ENCODE data around the gene WDR7. TPM values are rescaled to one million over a fixed set of nuclear protein-coding genes. Genes with fewer than 3 reads are reported as not detected.

Gene WDR7
- total and polyA plus RNA-seq, 9 of the 15 experiments (the other 6 are each of a cell fraction or from before 2014, with no cell fraction given), result 1.4 to 9.4 (median 5.3) TPM

DNA sequence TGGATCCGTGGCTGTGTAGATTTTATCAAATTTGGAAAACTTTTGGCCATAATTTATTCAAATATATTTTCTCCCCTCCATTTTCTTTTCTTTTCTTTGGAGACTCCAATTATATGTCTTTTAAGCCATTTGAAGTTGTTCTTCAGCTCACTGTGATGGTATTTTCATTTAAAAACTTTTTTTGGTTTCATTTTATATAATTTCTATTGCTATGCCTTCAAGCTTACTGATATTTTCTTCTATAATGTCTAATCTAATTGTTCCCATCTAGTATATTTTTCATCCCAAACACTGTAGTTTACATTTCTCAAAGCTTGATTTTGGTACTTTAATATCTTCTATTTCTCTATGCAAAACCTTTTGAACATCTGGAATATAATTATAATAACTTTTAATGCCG, 72.5 kb downstream of the WDR7 start:
- POLR2A ChIA-PET, result no interaction called here
- FAIRE-seq, result no peak
- no peak overlapping the region for H3K9ac ChIP-seq (ENCODE audit: insufficient read depth in 1 of 2, low read depth in 2 of 2, low read length in 2 of 2)
- H3K27me3 ChIP-seq (ENCODE audit: control insufficient read depth in 2 of 2, insufficient read depth in 2 of 2, low read length in 2 of 2), result no peaks in the 10 kb centered on the region
- no peak overlapping the region for H2AFZ ChIP-seq (ENCODE audit: low read depth, low read length)
- no peak overlapping the region for H3K4me3 ChIP-seq
- H3K4me2 ChIP-seq (ENCODE audit: insufficient read depth, low read length), result no peak overlapping the region
- no peaks in the 10 kb centered on the region for H3K9me1 ChIP-seq (ENCODE audit: control insufficient read depth, insufficient read depth, low read length)
- no peaks in the 10 kb centered on the region for H3K79me2 ChIP-seq (ENCODE audit: control insufficient read depth, insufficient read depth, low read length)
- intact Hi-C loops (cut with micrococcal nuclease), result no loop called here
- H4K20me1 ChIP-seq (replicated peaks; ENCODE audit: control insufficient read depth, insufficient read depth, low read length), result no peaks in the 10 kb centered on the region
- H3K27ac ChIP-seq (ENCODE audit: extremely low read depth, low read depth, low read length), result no peak overlapping the region
- CTCF ChIA-PET (ENCODE audit: low intra/inter-chr PET ratio), result no interaction called here
- TF ChIP-seq CBFB (CRISPR knock-in tag; IDR thresholded peaks at IDR 0.05) (no peak), NRF1 (conservative IDR thresholded peaks at IDR 0.05 in 1 of 2, IDR thresholded peaks at IDR 0.05 in 1 of 2) (no peak), ILK (tag; IDR thresholded peaks at IDR 0.05; ENCODE audit: borderline replicate concordance, low read depth) (no peak), HDAC6 (IDR thresholded peaks at IDR 0.05; ENCODE audit: low read depth, low read length) (no peak), SREBF1 (IDR thresholded peaks at IDR 0.05; ENCODE audit: borderline replicate concordance, low read depth, low read length) (no peak), ZBTB8A (IDR thresholded peaks at IDR 0.05; ENCODE audit: partially characterized antibody) (no peak), KAT8 (IDR thresholded peaks at IDR 0.05; ENCODE audit: low read depth) (no peak), HLTF (IDR thresholded peaks at IDR 0.05) (no peak), ZNF12 (CRISPR knock-in tag; IDR thresholded peaks at IDR 0.05) (no peak), HIVEP1 (CRISPR knock-in tag; IDR thresholded peaks at IDR 0.05) (no peak), NEUROD1 (IDR thresholded peaks at IDR 0.05; ENCODE audit: borderline replicate concordance, low read depth, low read length, partially characterized antibody) (no peak), ZNF79 (CRISPR knock-in tag; IDR thresholded peaks at IDR 0.05; ENCODE audit: low read depth) (no peak), MYNN (IDR thresholded peaks at IDR 0.05) (no peak), MYNN (CRISPR knock-in tag; IDR thresholded peaks at IDR 0.05) (no peak), ZNF347 (CRISPR knock-in tag; IDR thresholded peaks at IDR 0.05; ENCODE audit: low read depth) (no peak), XRCC3 (IDR thresholded peaks at IDR 0.05) (no peak), TRIM28 (IDR thresholded peaks at IDR 0.05) (no peak), TAF7 (tag; IDR thresholded peaks at IDR 0.05) (no peak)
- TF ChIP-seq, protein P1, sequence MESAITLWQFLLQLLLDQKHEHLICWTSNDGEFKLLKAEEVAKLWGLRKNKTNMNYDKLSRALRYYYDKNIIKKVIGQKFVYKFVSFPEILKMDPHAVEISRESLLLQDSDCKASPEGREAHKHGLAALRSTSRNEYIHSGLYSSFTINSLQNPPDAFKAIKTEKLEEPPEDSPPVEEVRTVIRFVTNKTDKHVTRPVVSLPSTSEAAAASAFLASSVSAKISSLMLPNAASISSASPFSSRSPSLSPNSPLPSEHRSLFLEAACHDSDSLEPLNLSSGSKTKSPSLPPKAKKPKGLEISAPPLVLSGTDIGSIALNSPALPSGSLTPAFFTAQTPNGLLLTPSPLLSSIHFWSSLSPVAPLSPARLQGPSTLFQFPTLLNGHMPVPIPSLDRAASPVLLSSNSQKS (CRISPR knock-in tag; IDR thresholded peaks at IDR 0.05), result no peak
- TF ChIP-seq, protein P2, sequence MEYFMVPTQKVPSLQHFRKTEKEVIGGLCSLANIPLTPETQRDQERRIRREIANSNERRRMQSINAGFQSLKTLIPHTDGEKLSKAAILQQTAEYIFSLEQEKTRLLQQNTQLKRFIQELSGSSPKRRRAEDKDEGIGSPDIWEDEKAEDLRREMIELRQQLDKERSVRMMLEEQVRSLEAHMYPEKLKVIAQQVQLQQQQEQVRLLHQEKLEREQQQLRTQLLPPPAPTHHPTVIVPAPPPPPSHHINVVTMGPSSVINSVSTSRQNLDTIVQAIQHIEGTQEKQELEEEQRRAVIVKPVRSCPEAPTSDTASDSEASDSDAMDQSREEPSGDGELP (CRISPR knock-in tag; IDR thresholded peaks at IDR 0.05; ENCODE audit: borderline replicate concordance), result no peak
- TF ChIP-seq, protein P3, sequence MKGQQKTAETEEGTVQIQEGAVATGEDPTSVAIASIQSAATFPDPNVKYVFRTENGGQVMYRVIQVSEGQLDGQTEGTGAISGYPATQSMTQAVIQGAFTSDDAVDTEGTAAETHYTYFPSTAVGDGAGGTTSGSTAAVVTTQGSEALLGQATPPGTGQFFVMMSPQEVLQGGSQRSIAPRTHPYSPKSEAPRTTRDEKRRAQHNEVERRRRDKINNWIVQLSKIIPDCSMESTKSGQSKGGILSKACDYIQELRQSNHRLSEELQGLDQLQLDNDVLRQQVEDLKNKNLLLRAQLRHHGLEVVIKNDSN (CRISPR knock-in tag; IDR thresholded peaks at IDR 0.05), result no peak
- H3K4me1 ChIP-seq (replicated peaks in 1 of 2; ENCODE audit: control insufficient read depth in 2 of 2, insufficient read depth in 2 of 2, low read length in 2 of 2), result no peaks in the 10 kb centered on the region
- H3K9me3 ChIP-seq (replicated peaks; ENCODE audit: control insufficient read depth, insufficient read depth, low read depth, low read length), result no peaks in the 10 kb centered on the region
- ATAC-seq, result no peak
- no peak for DNase-seq (ENCODE audit: extremely low read depth in 1 of 4, low spot score in 3 of 4)
- WGBS (ENCODE audit: insufficient coverage, low coverage, missing lambda C conversion rate), result 25% methylated on average over 2 of the region's 2 CpGs
- no TSS peak for BruUV-seq (replicated peaks)
- no peaks in the 10 kb centered on the region; the same call in 2 of the 3 replicates for H3K36me3 ChIP-seq (ENCODE audit: control insufficient read depth, insufficient read depth, low read length)
- in situ Hi-C loops (cut with MboI), result no loop called here

All from K562 (cell line).